ENCODE results near the gene BACH1. TPM values are rescaled to one million over a fixed set of nuclear protein-coding genes. Genes with fewer than 3 reads are reported as not detected.

The BACH1 gene
- polyA plus RNA-seq, 1 of the 3 experiments (the other 2 are of a cell fraction): 18.1 TPM

- Histone ChIP-seq H3K79me2 (ENCODE audit: insufficient read depth) (peaks cover 100% of the 10 kb centered on the region), H2AFZ (ENCODE audit: low read depth) (no peak overlapping the region), H3K4me3 (ENCODE audit: low read depth in 2 of 2, low read length in 1 of 2) (no peak overlapping the region), H3K4me2 (no peak overlapping the region), H3F3A (replicated peaks; ENCODE audit: insufficient read depth) (no peaks in the 10 kb centered on the region), H3K27ac (ENCODE audit: low read depth in 2 of 2, low read length in 1 of 2) (peak overlapping the region in 1 of 2 experiments; percentile 5; a peak in 2 of 4 replicates), H3K36me3 (replicated peaks in 1 of 2; ENCODE audit: control insufficient read depth in 1 of 2, insufficient read depth in 2 of 2, low read length in 1 of 2) (peaks cover 6 to 39% of the 10 kb centered on the region in 2 experiments), H3K27me3 (ENCODE audit: insufficient read depth) (no peaks in the 10 kb centered on the region), H3K9ac (no peak overlapping the region), H4K20me1 (ENCODE audit: insufficient read depth) (peaks cover 98% of the 10 kb centered on the region), H3K4me1 (ENCODE audit: control insufficient read depth in 1 of 2, insufficient read depth in 2 of 2, low read depth in 1 of 2, low read length in 1 of 2) (peaks cover 6 to 45% of the 10 kb centered on the region in 2 experiments; a peak in 3 of 4 replicates), H3K9me3 (no peaks in the 10 kb centered on the region), H3K9me2 (no peaks in the 10 kb centered on the region)
- POLR2A ChIA-PET: no interaction called here
- DNase-seq: no peak
- TF ChIP-seq FOXJ3 (CRISPR knock-in tag; IDR thresholded peaks at IDR 0.05) (no peak), JUND (IDR thresholded peaks at IDR 0.05) (no peak), FOSL2 (IDR thresholded peaks at IDR 0.05; ENCODE audit: borderline replicate concordance, low read depth) (no peak), TEAD4 (IDR thresholded peaks at IDR 0.05; ENCODE audit: borderline replicate concordance, insufficient read depth) (no peak), USF1 (IDR thresholded peaks at IDR 0.05; ENCODE audit: borderline replicate concordance, low read depth) (no peak), SIN3A (IDR thresholded peaks at IDR 0.05; ENCODE audit: borderline replicate concordance, low read depth, low read length) (no peak), POLR2AphosphoS5 (IDR thresholded peaks at IDR 0.05; ENCODE audit: low read depth, low read length) (no peak), TAF1 (IDR thresholded peaks at IDR 0.05; ENCODE audit: borderline replicate concordance, low read depth, low read length) (no peak), IRF3 (IDR thresholded peaks at IDR 0.05; ENCODE audit: low read depth, low read length) (no peak), MAX (IDR thresholded peaks at IDR 0.05; ENCODE audit: low read depth) (no peak), EZH2phosphoT487 (IDR thresholded peaks at IDR 0.05; ENCODE audit: borderline replicate concordance, low read depth) (no peak), GATA2 (CRISPR knock-in tag; IDR thresholded peaks at IDR 0.05) (no peak), NRF1 (IDR thresholded peaks at IDR 0.05; ENCODE audit: low read depth, low read length) (no peak), PBX3 (IDR thresholded peaks at IDR 0.05) (no peak), FOXM1 (IDR thresholded peaks at IDR 0.05; ENCODE audit: low read depth) (no peak)
- CTCF ChIA-PET: no interaction called here
- whole genome bisulfite sequencing (ENCODE audit: low lambda C conversion rate): 91% methylated on average over 3 of the region's 3 CpGs
Measured at GRCh38 chr21:29306920-29307319, 8.2 kb downstream of the BACH1 start.
